Vagina (tissue), 2 donors: ENCODE results near the gene ARR3. TPM values are rescaled to one million over a fixed set of nuclear protein-coding genes. Genes with fewer than 3 reads are reported as not detected.
"Not testable (repeated sequence)": the region's sequence is repeated elsewhere in the genome, so short reads cannot be mapped to it uniquely, and the experiment has no call there.

ENCODE experiments used
- DNase-seq, 2 donors: peaks; one replicate each; pipeline ENCODE4 v3.0.0-alpha.2; 2017; ENCODE audit errors: extremely low spot score in 2 of 2
- H3K27ac ChIP-seq: fragments of 200-600 bp; sonication (generic); one replicate; pipeline ENCODE4 v1.5.1; 2019
- H3K27me3 ChIP-seq: fragments of 200-600 bp; sonication (generic); one replicate; pipeline ENCODE4 v1.5.1; 2019
- H3K36me3 ChIP-seq, 2 donors: fragments of 200-600 bp; sonication (generic); one replicate each; pipeline ENCODE4 v1.5.1; 2017 to 2019
- H3K4me1 ChIP-seq: fragments of 200-600 bp; sonication (generic); one replicate; pipeline ENCODE4 v1.5.1; 2019
- H3K4me3 ChIP-seq, 2 donors: fragments of 200-600 bp; sonication (generic); 1 replicate in 1 of 2; 2 replicates in 1 of 2; pipeline ENCODE4 v1.5.1; 2016 to 2019
- H3K9me3 ChIP-seq: fragments of 200-600 bp; sonication (generic); one replicate; pipeline ENCODE4 v1.5.1; 2019
- CTCF ChIP-seq, 3 experiments: fragments of 450-650 bp in 2 of 3; fragments of 200-600 bp in 1 of 3; sonication (generic) in 1 of 3; IDR thresholded peaks; one replicate each; pipeline ENCODE4 v1.5.1; 2017 to 2019; ENCODE audit warnings: antibody characterized with exemption in 3 of 3, mild to moderate bottlenecking in 2 of 3, moderate library complexity in 2 of 3
- POLR2A ChIP-seq, 2 donors: fragments of 450-650 bp; IDR thresholded peaks; one replicate each; pipeline ENCODE4 v1.6.1; 2017; ENCODE audit warnings: antibody characterized with exemption in 2 of 2, mild to moderate bottlenecking in 2 of 2, moderate library complexity in 2 of 2
- POLR2AphosphoS5 ChIP-seq, 2 donors: sonication (generic); formaldehyde crosslinking; IDR thresholded peaks; one replicate each; pipeline ENCODE4 v1.9.0; 2017; ENCODE audit warnings: antibody characterized with exemption in 2 of 2, mild to moderate bottlenecking in 2 of 2, low read depth in 1 of 2; ENCODE audit not compliant: insufficient read depth in 1 of 2
- intact Hi-C: fragments of 100-400 bp; cut with DNase I; formaldehyde crosslinking; loops from one replicate; pipeline ENCODE4 v1.15.1; 2023
- small RNA-seq: library from RNA; depleted of rRNA; stranded (forward); fragments of <200 nt; gene quantifications from one replicate; pipeline ENCODE3, GENCODE V24; 2016
- total RNA-seq: library from RNA; depleted of rRNA; stranded (reverse); fragments of >200 nt; gene quantifications from one replicate; pipeline ENCODE4 v1.2.3, GENCODE V29; 2016

ARR3 gene
- total RNA-seq, 1 donor from 2014 or later: not detected

- Histone ChIP-seq H3K27ac (no peak overlapping the region), H3K9me3 (no peaks in the 10 kb centered on the region), H3K27me3 (no peaks in the 10 kb centered on the region), H3K4me1 (no peaks in the 10 kb centered on the region), H3K36me3 (no peaks in the 10 kb centered on the region), H3K4me3 (no peak overlapping the region)
- TF ChIP-seq CTCF (IDR thresholded peaks at IDR 0.05) (no peak), POLR2A (IDR thresholded peaks at IDR 0.05) (no peak), POLR2AphosphoS5 (IDR thresholded peaks at IDR 0.05; ENCODE audit: insufficient read depth in 1 of 2, low read depth in 1 of 2) (no peak)
- intact Hi-C loops: no loop called here
- no peak for DNase-seq
Measured at GRCh38 chrX:70322784-70323183, 54.6 kb downstream of the ARR3 start.

DNA sequence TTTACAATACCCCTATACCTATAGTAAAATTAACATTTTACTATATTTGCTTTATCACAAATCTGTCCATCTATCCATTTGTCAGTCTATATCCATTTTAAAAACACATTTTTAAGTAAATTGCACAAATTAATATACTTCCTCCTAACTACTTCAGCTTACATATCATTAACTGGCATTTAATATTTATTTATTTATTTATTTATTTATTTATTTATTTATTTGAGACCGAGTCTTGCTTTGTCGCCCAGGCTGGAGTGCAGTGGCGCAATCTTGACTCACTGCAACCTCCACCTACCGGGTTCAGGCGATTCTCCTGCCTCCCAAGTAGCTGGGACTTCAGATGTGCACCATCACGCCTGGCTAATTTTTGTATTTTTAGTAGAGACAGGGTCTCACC is 55.5 kb downstream of the ARR3 start:
- H3K9me3 ChIP-seq, DNase-seq, H3K36me3 ChIP-seq, H3K27me3 ChIP-seq, intact Hi-C loops, H3K4me1 ChIP-seq, H3K4me3 ChIP-seq, H3K27ac ChIP-seq: not testable (repeated sequence)

GRCh38 chrX:70324326-70324725 is 56.2 kb downstream of the ARR3 start:
- DNase-seq: no peak
- H3K4me1 ChIP-seq: no peaks in the 10 kb centered on the region
- no peaks in the 10 kb centered on the region for H3K9me3 ChIP-seq
- H3K27ac ChIP-seq: no peak overlapping the region
- intact Hi-C loops: no loop called here
- H3K36me3 ChIP-seq: no peaks in the 10 kb centered on the region
- H3K4me3 ChIP-seq: no peak overlapping the region
- no peaks in the 10 kb centered on the region for H3K27me3 ChIP-seq
- TF ChIP-seq POLR2A (IDR thresholded peaks at IDR 0.05) (no peak), CTCF (IDR thresholded peaks at IDR 0.05) (no peak), POLR2AphosphoS5 (IDR thresholded peaks at IDR 0.05; ENCODE audit: insufficient read depth in 1 of 2, low read depth in 1 of 2) (no peak)

GRCh38 chrX:70331161-70331560 is 63.0 kb downstream of the ARR3 start:
- Histone ChIP-seq H3K36me3 (no peaks in the 10 kb centered on the region), H3K9me3 (no peaks in the 10 kb centered on the region), H3K4me3 (no peak overlapping the region), H3K27ac (no peak overlapping the region), H3K4me1 (no peaks in the 10 kb centered on the region), H3K27me3 (no peaks in the 10 kb centered on the region)
- DNase-seq: no peak
- intact Hi-C loops: no loop called here
- TF ChIP-seq CTCF (IDR thresholded peaks at IDR 0.05) (no peak), POLR2A (IDR thresholded peaks at IDR 0.05) (no peak), POLR2AphosphoS5 (IDR thresholded peaks at IDR 0.05; ENCODE audit: insufficient read depth in 1 of 2, low read depth in 1 of 2) (no peak)

Small RNA genes within 50 kb of the gene (small RNA-seq; reads per million reads assigned to genes)
- gene RNA5SP507: not detected

Other genes starting within 250 kb of the ARR3 start
- not detected for gene AWAT2, start 218.4 kb upstream of the ARR3 start, total RNA-seq
- not detected for gene OTUD6A, start 205.9 kb upstream of the ARR3 start, total RNA-seq
- gene IGBP1, start 134.9 kb upstream of the ARR3 start, total RNA-seq: 43.2 TPM
- not detected for gene DGAT2L6, start 90.9 kb upstream of the ARR3 start, total RNA-seq
- not detected for gene AWAT1, start 33.7 kb upstream of the ARR3 start, total RNA-seq
- gene P2RY4, start 8.1 kb upstream of the ARR3 start, total RNA-seq: not detected
- gene RAB41, start 13.8 kb downstream of the ARR3 start, total RNA-seq: not detected
- 33.4 TPM for gene PDZD11, start 21.6 kb downstream of the ARR3 start, total RNA-seq
- 2.2 TPM for gene KIF4A, start 21.8 kb downstream of the ARR3 start, total RNA-seq
- not detected for gene GDPD2, start 155.0 kb downstream of the ARR3 start, total RNA-seq
- 27.0 TPM for gene DLG3, start 176.5 kb downstream of the ARR3 start, total RNA-seq